Measurements from ENCODE around the gene NRGN. TPM values are rescaled to one million over a fixed set of nuclear protein-coding genes. Genes with fewer than 3 reads are reported as not detected.

NRGN gene
- total and polyA plus RNA-seq, 2 of the 8 experiments (the other 6 are each of a cell fraction or from before 2014, with no cell fraction given): 0.60 to 1.0 TPM

- TF ChIP-seq RNF2 (IDR thresholded peaks at IDR 0.05; ENCODE audit: borderline replicate concordance, low read depth, low read length, missing control alignments, poor library complexity, severe bottlenecking) (peak; percentile 64), CBX8 (IDR thresholded peaks at IDR 0.05; ENCODE audit: borderline replicate concordance, low read depth, low read length) (no peak), SP4 (IDR thresholded peaks at IDR 0.05; ENCODE audit: low read length) (no peak), TAF1 (IDR thresholded peaks at IDR 0.05; ENCODE audit: low read depth, low read length) (no peak)
These were observed 3.3 kb downstream of the NRGN start (continued) for GRCh38 chr11:124743050-124743449.
